ENCODE data around the gene SUSD2.

DNA sequence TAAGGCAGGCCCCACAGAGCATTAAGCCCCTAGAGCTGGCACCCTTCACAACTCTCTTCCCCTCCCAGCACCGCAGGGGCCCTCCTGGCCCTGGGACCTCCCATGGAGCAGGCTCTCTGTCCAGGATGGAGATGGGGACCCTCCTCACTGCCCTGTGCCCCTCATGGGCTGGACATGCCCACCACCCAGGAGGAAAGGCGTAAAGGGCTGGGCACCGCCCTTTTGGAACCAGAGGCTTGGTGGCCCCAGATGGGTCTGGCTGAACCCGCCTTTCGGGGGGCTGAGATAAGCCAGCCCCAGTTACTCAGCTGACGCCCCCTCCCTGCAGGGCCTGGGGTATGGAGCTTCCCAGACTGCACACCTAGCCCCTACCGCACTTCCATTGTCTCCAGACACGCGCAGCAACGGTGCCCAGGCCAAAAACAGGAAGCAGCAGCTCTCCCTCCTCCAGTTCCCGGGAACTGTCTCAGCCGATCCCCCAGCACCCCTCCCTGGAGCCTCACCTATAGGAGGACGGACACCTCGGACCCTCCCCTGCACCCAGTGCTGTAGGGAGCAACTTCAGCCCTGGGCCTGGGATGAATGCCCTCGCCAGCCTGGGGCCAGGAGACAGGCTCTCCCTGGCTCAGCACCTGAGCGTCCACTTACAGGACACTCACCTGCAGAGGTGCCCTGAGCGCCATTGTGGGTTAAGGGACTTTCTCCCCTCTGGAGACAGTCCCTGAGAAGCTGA is 1.6 kb upstream of the SUSD2 start:
- TF ChIP-seq, protein P1, sequence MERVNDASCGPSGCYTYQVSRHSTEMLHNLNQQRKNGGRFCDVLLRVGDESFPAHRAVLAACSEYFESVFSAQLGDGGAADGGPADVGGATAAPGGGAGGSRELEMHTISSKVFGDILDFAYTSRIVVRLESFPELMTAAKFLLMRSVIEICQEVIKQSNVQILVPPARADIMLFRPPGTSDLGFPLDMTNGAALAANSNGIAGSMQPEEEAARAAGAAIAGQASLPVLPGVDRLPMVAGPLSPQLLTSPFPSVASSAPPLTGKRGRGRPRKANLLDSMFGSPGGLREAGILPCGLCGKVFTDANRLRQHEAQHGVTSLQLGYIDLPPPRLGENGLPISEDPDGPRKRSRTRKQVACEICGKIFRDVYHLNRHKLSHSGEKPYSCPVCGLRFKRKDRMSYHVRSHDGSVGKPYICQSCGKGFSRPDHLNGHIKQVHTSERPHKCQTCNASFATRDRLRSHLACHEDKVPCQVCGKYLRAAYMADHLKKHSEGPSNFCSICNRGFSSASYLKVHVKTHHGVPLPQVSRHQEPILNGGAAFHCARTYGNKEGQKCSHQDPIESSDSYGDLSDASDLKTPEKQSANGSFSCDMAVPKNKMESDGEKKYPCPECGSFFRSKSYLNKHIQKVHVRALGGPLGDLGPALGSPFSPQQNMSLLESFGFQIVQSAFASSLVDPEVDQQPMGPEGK (CRISPR knock-in tag; IDR thresholded peaks at IDR 0.05; ENCODE audit: borderline replicate concordance): no peak
- no peak for TF ChIP-seq ZNF565 (CRISPR knock-in tag; conservative IDR thresholded peaks at IDR 0.05; ENCODE audit: low read depth)
- TF ChIP-seq ZNF70 (CRISPR knock-in tag; IDR thresholded peaks at IDR 0.05): no peak

Measured in SK-N-SH treated with all-trans-retinoic acid at 6 μM for 48 hours (cell line).